K562 (cell line): Measurements from ENCODE around the gene FRMPD2. TPM values are rescaled to one million over a fixed set of nuclear protein-coding genes. Genes with fewer than 3 reads are reported as not detected.

Source experiments
- ARID2 ChIP-seq: fragments of 450-650 bp; IDR thresholded peaks from 2 replicates; pipeline ENCODE4 v1.6.1; 2017; ENCODE audit warnings: antibody characterized with exemption, mild to moderate bottlenecking
- CHD1 ChIP-seq: fragments of 200-600 bp; sonication (generic); IDR thresholded peaks from one replicate; pipeline ENCODE4 v1.6.1; 2012; ENCODE audit warnings: mild to moderate bottlenecking, moderate library complexity, low read length, inconsistent platforms
- DIDO1 ChIP-seq: fragments of 450-650 bp; IDR thresholded peaks from 2 replicates; pipeline ENCODE4 v1.6.1; 2016; ENCODE audit warnings: low read depth, missing biosample characterization, missing genetic modification characterization
- ELF2 ChIP-seq: fragments of 250-450 bp; sonication (Bioruptor Pico); IDR thresholded peaks from 2 replicates; pipeline ENCODE4 v1.5.0; 2021; ENCODE audit warnings: mild to moderate bottlenecking
- GTF3C2 ChIP-seq: IDR thresholded peaks from 3 replicates; pipeline ENCODE4 v1.6.1; 2011; ENCODE audit warnings: borderline replicate concordance, mild to moderate bottlenecking, moderate library complexity; ENCODE audit not compliant: insufficient read length; ENCODE audit errors: extremely low read depth
- MCM7 ChIP-seq, 2 experiments: fragments of 450-650 bp; IDR thresholded peaks; 2 replicates each; pipeline ENCODE4 v1.6.1; 2016 to 2018
- MTA3 ChIP-seq: fragments of 450-650 bp; formaldehyde crosslinking; IDR thresholded peaks from 2 replicates; pipeline ENCODE4 v1.6.1; 2017; ENCODE audit warnings: mild to moderate bottlenecking, borderline replicate concordance
- SAFB2 ChIP-seq: fragments of 200-400 bp; formaldehyde crosslinking; IDR thresholded peaks from 2 replicates; pipeline ENCODE4 v1.6.1; 2018; ENCODE audit warnings: borderline replicate concordance, low read length, low read depth, moderate library complexity; ENCODE audit not compliant: severe bottlenecking
- XRCC3 ChIP-seq: fragments of 450-650 bp; IDR thresholded peaks from 2 replicates; pipeline ENCODE4 v1.6.1; 2017; ENCODE audit warnings: mild to moderate bottlenecking, moderate library complexity
- polyA plus RNA-seq, 8 experiments: library from polyadenylated mRNA; depleted of rRNA in 4 of 8; stranded (reverse) in 5 of 8; unstranded in 3 of 8; fragments of >200 nt; fragmentation: Nextera tagmentation in 2 of 8; fragmentation: Illumina TruSeq in 1 of 8; extraction: Ambion mirVana in 2 of 8; extraction: Trizol in 1 of 8; gene quantifications; 2 replicates each; pipeline versions ENCODE4 v1.2.1 to v1.2.3, GENCODE V29; 2011 to 2014; ENCODE audit warnings: inconsistent platforms in 1 of 8, missing spikeins in 1 of 8
- total RNA-seq, 7 experiments: library from RNA; depleted of rRNA in 6 of 7; stranded (reverse); fragments of >200 nt in 6 of 7; fragmentation: Illumina TruSeq in 2 of 7; extraction: Trizol in 2 of 7; gene quantifications; 2 replicates each; pipeline versions ENCODE4 v1.2.1 to v1.2.3, GENCODE V29; 2011 to 2021; ENCODE audit warnings: low replicate concordance in 1 of 7
- TF ChIP-seq, protein P1 (sequence below), 2 experiments: fragments of 450-650 bp in 1 of 2; sonication (generic) in 1 of 2; formaldehyde crosslinking in 1 of 2; IDR thresholded peaks; 2 replicates each; pipeline versions ENCODE4 v1.7.1 to v1.9.0; 2016 to 2022; ENCODE audit warnings: inconsistent platforms in 1 of 2, mild to moderate bottlenecking in 1 of 2, missing genetic modification reagents in 1 of 2
- TF ChIP-seq, protein P2 (sequence below), 2 experiments: IDR thresholded peaks; 2 replicates each; pipeline ENCODE4 v1.6.1; 2011; ENCODE audit warnings: borderline replicate concordance in 1 of 2, control low read depth in 1 of 2, low read depth in 1 of 2, low read length in 1 of 2, mild to moderate bottlenecking in 1 of 2, mixed read lengths in 1 of 2, moderate library complexity in 1 of 2; ENCODE audit not compliant: insufficient read depth in 1 of 2, insufficient read length in 1 of 2, poor library complexity in 1 of 2, severe bottlenecking in 1 of 2; ENCODE audit errors: extremely low read depth in 1 of 2

The FRMPD2 gene
- total and polyA plus RNA-seq, 9 of the 15 experiments (the other 6 are each of a cell fraction or from before 2014, with no cell fraction given), result 0.12 to 0.95 (median 0.33) TPM

DNA sequence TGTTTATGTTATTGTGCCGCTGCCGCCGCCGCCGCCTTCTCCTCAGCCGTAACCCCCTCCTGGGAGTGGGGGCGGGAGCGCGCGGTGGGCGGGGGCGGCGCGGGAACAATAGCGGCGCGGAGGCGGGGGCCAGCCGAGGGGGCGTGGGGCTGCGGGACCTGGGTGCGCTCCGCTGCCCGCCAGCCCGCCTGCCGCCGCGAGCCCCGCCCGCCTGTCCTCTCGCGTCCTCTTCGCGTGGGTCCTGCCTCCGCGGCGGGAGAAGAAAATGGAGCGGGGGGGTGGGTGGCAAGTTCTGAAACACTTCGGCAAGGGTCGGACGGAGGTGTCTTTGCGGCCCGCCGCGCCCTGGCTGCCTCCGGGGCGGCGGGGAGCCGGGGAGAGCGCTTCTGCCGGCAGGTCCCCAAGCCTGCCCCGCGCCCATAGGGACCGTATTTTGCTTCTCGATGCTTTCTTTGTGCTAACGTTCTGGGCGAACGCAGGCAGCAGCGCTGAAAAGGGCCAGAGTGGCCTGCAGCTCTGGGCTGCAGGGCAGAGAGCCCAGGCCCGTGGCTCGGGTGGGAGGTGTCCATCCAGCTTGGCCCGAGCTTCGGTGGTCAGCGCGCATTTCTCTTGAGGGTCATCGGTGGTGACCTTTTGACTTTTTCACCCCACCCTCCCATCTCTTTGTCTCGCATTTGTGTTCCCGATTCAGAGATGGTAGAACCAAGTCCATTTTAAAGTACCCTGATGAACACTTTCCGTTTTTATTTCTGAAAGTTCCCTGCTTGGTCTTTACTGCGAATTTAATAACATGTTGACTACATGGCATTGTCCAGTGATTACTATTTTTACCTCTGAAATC lies 32.6 kb upstream of the FRMPD2 start (continued):
- TF ChIP-seq, protein P1, sequence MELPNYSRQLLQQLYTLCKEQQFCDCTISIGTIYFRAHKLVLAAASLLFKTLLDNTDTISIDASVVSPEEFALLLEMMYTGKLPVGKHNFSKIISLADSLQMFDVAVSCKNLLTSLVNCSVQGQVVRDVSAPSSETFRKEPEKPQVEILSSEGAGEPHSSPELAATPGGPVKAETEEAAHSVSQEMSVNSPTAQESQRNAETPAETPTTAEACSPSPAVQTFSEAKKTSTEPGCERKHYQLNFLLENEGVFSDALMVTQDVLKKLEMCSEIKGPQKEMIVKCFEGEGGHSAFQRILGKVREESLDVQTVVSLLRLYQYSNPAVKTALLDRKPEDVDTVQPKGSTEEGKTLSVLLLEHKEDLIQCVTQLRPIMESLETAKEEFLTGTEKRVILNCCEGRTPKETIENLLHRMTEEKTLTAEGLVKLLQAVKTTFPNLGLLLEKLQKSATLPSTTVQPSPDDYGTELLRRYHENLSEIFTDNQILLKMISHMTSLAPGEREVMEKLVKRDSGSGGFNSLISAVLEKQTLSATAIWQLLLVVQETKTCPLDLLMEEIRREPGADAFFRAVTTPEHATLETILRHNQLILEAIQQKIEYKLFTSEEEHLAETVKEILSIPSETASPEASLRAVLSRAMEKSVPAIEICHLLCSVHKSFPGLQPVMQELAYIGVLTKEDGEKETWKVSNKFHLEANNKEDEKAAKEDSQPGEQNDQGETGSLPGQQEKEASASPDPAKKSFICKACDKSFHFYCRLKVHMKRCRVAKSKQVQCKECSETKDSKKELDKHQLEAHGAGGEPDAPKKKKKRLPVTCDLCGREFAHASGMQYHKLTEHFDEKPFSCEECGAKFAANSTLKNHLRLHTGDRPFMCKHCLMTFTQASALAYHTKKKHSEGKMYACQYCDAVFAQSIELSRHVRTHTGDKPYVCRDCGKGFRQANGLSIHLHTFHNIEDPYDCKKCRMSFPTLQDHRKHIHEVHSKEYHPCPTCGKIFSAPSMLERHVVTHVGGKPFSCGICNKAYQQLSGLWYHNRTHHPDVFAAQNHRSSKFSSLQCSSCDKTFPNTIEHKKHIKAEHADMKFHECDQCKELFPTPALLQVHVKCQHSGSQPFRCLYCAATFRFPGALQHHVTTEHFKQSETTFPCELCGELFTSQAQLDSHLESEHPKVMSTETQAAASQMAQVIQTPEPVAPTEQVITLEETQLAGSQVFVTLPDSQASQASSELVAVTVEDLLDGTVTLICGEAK (IDR thresholded peaks at IDR 0.05), result 0 out of 2 replicates have a peak, but pooled peaks have one; percentile 6
- TF ChIP-seq, protein P1 (CRISPR knock-in tag; IDR thresholded peaks at IDR 0.05), result no peak
- peak; percentile 91 for TF ChIP-seq CHD1
- no peak for TF ChIP-seq ARID2
- TF ChIP-seq XRCC3, result no peak
- no peak for TF ChIP-seq GTF3C2
- no peak for TF ChIP-seq ELF2 (CRISPR knock-in tag)
- TF ChIP-seq MCM7 (IDR thresholded peaks at IDR 0.05), result no peak
- no peak for TF ChIP-seq DIDO1 (tag)
- TF ChIP-seq SAFB2, result no peak
- TF ChIP-seq, protein P2, sequence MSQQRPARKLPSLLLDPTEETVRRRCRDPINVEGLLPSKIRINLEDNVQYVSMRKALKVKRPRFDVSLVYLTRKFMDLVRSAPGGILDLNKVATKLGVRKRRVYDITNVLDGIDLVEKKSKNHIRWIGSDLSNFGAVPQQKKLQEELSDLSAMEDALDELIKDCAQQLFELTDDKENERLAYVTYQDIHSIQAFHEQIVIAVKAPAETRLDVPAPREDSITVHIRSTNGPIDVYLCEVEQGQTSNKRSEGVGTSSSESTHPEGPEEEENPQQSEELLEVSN (IDR thresholded peaks at IDR 0.05; ENCODE audit: borderline replicate concordance in 1 of 2, extremely low read depth in 1 of 2, insufficient read depth in 1 of 2, insufficient read length in 1 of 2, low read depth in 1 of 2, low read length in 1 of 2, poor library complexity in 1 of 2, severe bottlenecking in 1 of 2), result no peak
- no peak for TF ChIP-seq MTA3
